GM20000 (cell line): Measurements from ENCODE around the gene PHACTR1.

Experiments
- DNase-seq: peaks from one replicate; pipeline ENCODE4 v3.0.0; 2012; ENCODE audit warnings: low spot score
- CTCF ChIP-seq: IDR thresholded peaks from 2 replicates; pipeline ENCODE4 v1.5.1; 2012; ENCODE audit warnings: mild to moderate bottlenecking, control low read depth; ENCODE audit errors: extremely low read depth, missing control alignments

Gene PHACTR1

GRCh38 chr6:13286181-13286580, 569.6 kb downstream of the PHACTR1 start:
- DNase-seq = no peak
- TF ChIP-seq CTCF = no peak

GRCh38 chr6:13287104-13287503, 570.5 kb downstream of the PHACTR1 start:
- no peak for DNase-seq
- no peak for TF ChIP-seq CTCF

- no peak for TF ChIP-seq CTCF
- DNase-seq = no peak
Observed at GRCh38 chr6:13288481-13288880, 571.9 kb downstream of the PHACTR1 start.

- TF ChIP-seq CTCF = no peak
- no peak for DNase-seq
Observed at GRCh38 chr6:13288969-13289391, 572.4 kb downstream of the PHACTR1 start.

GRCh38 chr6:13289789-13290318, 573.3 kb downstream of the PHACTR1 start:
- DNase-seq = no peak
- TF ChIP-seq CTCF = no peak

- no peak for TF ChIP-seq CTCF
- DNase-seq = no peak
Observed at GRCh38 chr6:13290335-13290734, 573.8 kb downstream of the PHACTR1 start.

GRCh38 chr6:13292774-13293173, 576.2 kb downstream of the PHACTR1 start:
- TF ChIP-seq CTCF = no peak
- no peak for DNase-seq
